Coronary artery (tissue), 2 donors: ENCODE results near the gene RDH12.

Experiments used
- DNase-seq: peaks from one replicate; pipeline ENCODE4 v3.0.0-alpha.2; 2017; ENCODE audit warnings: low spot score
- H3K27ac ChIP-seq, 2 donors: fragments of 200-600 bp; sonication (generic); one replicate each; pipeline ENCODE4 v1.5.1; 2016 to 2019
- H3K4me3 ChIP-seq: fragments of 200-600 bp; sonication (generic); 2 replicates; pipeline ENCODE4 v1.5.1; 2016; ENCODE audit warnings: mild to moderate bottlenecking, moderate library complexity
- TF ChIP-seq, protein P1 (sequence below): fragments of 200-600 bp; sonication (generic); IDR thresholded peaks from one replicate; pipeline ENCODE4 v1.5.1; 2019; ENCODE audit warnings: antibody characterized with exemption

The RDH12 gene

DNA sequence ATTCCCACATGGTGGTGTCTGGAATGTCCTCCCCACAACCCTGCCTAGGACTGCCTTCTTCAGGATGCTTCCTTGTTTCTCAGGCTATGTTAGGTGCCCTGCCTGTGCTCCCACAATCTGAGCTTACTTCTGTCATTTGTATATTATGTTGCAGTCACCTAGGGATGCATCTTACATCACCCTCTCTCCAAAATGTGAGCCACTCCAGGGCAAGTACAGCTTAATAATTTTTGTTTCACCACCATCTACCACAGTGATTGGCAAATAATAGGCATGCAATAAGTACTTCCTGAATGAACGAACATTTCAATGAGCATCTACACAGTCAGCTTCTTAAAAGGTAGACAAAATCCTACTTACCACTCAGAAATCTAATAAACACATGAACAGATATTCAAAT is 77.1 kb downstream of the RDH12 start:
- DNase-seq: no peak
- TF ChIP-seq, protein P1, sequence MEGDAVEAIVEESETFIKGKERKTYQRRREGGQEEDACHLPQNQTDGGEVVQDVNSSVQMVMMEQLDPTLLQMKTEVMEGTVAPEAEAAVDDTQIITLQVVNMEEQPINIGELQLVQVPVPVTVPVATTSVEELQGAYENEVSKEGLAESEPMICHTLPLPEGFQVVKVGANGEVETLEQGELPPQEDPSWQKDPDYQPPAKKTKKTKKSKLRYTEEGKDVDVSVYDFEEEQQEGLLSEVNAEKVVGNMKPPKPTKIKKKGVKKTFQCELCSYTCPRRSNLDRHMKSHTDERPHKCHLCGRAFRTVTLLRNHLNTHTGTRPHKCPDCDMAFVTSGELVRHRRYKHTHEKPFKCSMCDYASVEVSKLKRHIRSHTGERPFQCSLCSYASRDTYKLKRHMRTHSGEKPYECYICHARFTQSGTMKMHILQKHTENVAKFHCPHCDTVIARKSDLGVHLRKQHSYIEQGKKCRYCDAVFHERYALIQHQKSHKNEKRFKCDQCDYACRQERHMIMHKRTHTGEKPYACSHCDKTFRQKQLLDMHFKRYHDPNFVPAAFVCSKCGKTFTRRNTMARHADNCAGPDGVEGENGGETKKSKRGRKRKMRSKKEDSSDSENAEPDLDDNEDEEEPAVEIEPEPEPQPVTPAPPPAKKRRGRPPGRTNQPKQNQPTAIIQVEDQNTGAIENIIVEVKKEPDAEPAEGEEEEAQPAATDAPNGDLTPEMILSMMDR: no peak
- H3K4me3 ChIP-seq: no peak overlapping the region
- no peak overlapping the region for H3K27ac ChIP-seq

DNA sequence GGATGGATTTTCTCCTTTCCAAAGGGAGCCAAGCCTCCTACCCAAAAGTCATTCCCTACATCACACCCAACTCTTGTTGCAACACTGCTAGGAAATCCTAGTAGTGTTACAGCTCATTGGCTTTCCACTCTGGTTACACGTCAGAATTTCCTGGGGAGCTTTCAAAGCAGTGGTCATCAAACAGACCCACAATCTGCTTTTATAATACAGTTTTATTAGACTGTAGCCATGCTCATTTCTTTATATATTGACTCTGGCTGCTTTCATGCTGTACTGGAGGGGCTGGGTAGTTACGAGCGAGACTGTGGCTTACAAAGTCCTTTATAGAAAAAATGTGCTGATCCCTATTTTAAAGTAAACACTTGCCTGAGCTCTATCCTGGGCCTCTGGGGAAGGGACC is 80.4 kb downstream of the RDH12 start:
- no peak for DNase-seq
- Histone ChIP-seq H3K27ac (no peak overlapping the region), H3K4me3 (no peak overlapping the region)
- TF ChIP-seq, protein P1: no peak
